ENCODE results near the gene GFRA1. TPM values are rescaled to one million over a fixed set of nuclear protein-coding genes. Genes with fewer than 3 reads are reported as not detected.

The GFRA1 gene
- total and polyA plus RNA-seq, 2 of the 8 experiments (the other 6 are each of a cell fraction or from before 2014, with no cell fraction given): 1.1 to 2.0 TPM

DNA sequence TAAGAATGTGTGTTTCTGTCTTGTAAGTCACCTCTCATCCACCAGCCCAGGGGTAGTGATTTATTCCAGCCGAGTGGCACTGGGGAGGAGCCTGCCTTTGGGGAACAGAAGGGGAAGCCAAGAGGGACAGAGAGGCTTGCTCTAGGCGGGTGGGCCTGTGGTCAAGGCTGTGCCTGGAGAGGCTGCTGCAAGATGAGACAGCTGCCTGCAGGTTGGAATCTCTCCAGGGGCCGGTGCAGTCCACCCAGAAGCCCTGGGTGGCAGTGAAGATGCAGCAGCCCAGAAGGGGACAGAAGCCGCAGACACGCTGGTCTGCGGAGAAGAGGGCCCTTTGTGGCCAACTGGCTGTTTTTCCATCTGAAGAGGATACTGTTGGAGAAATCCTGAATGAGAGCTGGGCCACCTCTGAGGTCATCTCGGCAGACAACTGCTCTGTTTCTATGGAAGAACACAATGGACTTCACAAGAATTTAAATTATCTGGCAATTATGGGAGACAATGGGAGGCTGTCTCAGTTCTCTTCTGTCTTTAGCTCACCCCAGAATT lies 175.7 kb downstream of the GFRA1 start:
- Histone ChIP-seq H3K79me2 (ENCODE audit: control insufficient read depth in 1 of 2, insufficient read depth in 2 of 2, low read length in 2 of 2) (no peaks in the 10 kb centered on the region), H3K18ac (ENCODE audit: extremely low read depth, low read length) (no peak overlapping the region), H3K23ac (ENCODE audit: insufficient read length) (no peak overlapping the region), H3K4me1 (replicated peaks in 1 of 4; ENCODE audit: control insufficient read depth in 3 of 4, insufficient read depth in 4 of 4, low read length in 3 of 4) (peaks cover 0 to 2% (median 0%) of the 10 kb centered on the region in 4 experiments; a peak in 1 of 7 replicates), H4K5ac (ENCODE audit: insufficient read length, low read depth, low read length) (no peak overlapping the region), H3K36me3 (ENCODE audit: control insufficient read depth in 2 of 4, insufficient read depth in 4 of 4, low read length in 3 of 4) (no peaks in the 10 kb centered on the region), H2AFZ (ENCODE audit: low read length) (no peak overlapping the region), H3K56ac (replicated peaks; ENCODE audit: insufficient read length, low read depth, low read length) (no peak overlapping the region), H3K27me3 (replicated peaks in 1 of 4; ENCODE audit: control insufficient read depth in 3 of 4, extremely low read depth in 1 of 4, insufficient read depth in 3 of 4, low read length in 3 of 4) (no peaks in the 10 kb centered on the region), H3K14ac (ENCODE audit: insufficient read length) (no peak overlapping the region), H3K23me2 (ENCODE audit: low read depth, low read length) (no peaks in the 10 kb centered on the region), H2BK12ac (ENCODE audit: low read depth, low read length) (no peak overlapping the region), H2BK20ac (ENCODE audit: low read length) (no peak overlapping the region), H3K9ac (replicated peaks in 1 of 4; ENCODE audit: extremely low read depth in 1 of 4, low read depth in 3 of 4, low read length in 3 of 4) (no peak overlapping the region), H3K9me3 (ENCODE audit: insufficient read depth in 2 of 2, low read depth in 1 of 2, low read length in 1 of 2) (no peaks in the 10 kb centered on the region), H2BK5ac (ENCODE audit: low read depth, low read length) (no peak overlapping the region), H4K20me1 (replicated peaks in 1 of 2; ENCODE audit: control insufficient read depth in 1 of 2, insufficient read depth in 2 of 2, low read length in 2 of 2) (no peaks in the 10 kb centered on the region), H2BK15ac (ENCODE audit: low read length) (no peak overlapping the region), H2BK120ac (replicated peaks; ENCODE audit: low read depth, low read length) (no peak overlapping the region), H4K8ac (ENCODE audit: extremely low read depth, insufficient read depth, low read length) (0 out of 2 replicates have a peak overlapping the region, but pooled peaks have one; percentile 12), H3K4me3 (ENCODE audit: extremely low read depth in 1 of 4, insufficient read depth in 2 of 4, low read depth in 3 of 4, low read length in 4 of 4) (no peak overlapping the region), H3K4me2 (ENCODE audit: insufficient read depth in 1 of 2, low read depth in 2 of 2, low read length in 2 of 2) (no peak overlapping the region), H3K4ac (replicated peaks; ENCODE audit: insufficient read length, low read depth, low read length) (no peak overlapping the region), H2AK5ac (ENCODE audit: low read depth, low read length) (no peak overlapping the region), H3K79me1 (ENCODE audit: low read depth, low read length) (no peaks in the 10 kb centered on the region), H4K91ac (replicated peaks; ENCODE audit: insufficient read length, low read length) (no peak overlapping the region), H3K27ac (ENCODE audit: low read depth, low read length) (no peak overlapping the region)
- DNase-seq (ENCODE audit: low read depth in 1 of 2, low spot score in 2 of 2): no peak
- TF ChIP-seq RBBP5 (IDR thresholded peaks at IDR 0.05; ENCODE audit: borderline replicate concordance, low read depth, low read length) (no peak), POU5F1 (IDR thresholded peaks at IDR 0.05; ENCODE audit: low read depth, low read length) (no peak), SIN3A (conservative IDR thresholded peaks at IDR 0.05 in 1 of 2, IDR thresholded peaks at IDR 0.05 in 1 of 2; ENCODE audit: low read depth in 1 of 2, low read length in 2 of 2) (no peak), CHD1 (IDR thresholded peaks at IDR 0.05; ENCODE audit: low read depth, low read length) (no peak), HDAC6 (IDR thresholded peaks at IDR 0.05; ENCODE audit: low read depth, low read length) (no peak), JUN (IDR thresholded peaks at IDR 0.05; ENCODE audit: low read depth, low read length) (no peak), CHD2 (IDR thresholded peaks at IDR 0.05; ENCODE audit: low read length) (no peak), SAP30 (IDR thresholded peaks at IDR 0.05; ENCODE audit: insufficient read depth, insufficient replicate concordance, low read length) (no peak), ZNF274 (IDR thresholded peaks at IDR 0.05; ENCODE audit: borderline replicate concordance, extremely low read depth, low read length) (no peak), SIX5 (IDR thresholded peaks at IDR 0.05; ENCODE audit: low read depth, low read length) (no peak), YY1 (IDR thresholded peaks at IDR 0.05; ENCODE audit: low read depth, low read length) (no peak), JUND (IDR thresholded peaks at IDR 0.05; ENCODE audit: low read length) (no peak), SP1 (IDR thresholded peaks at IDR 0.05; ENCODE audit: low read depth, low read length) (no peak)
- TF ChIP-seq, protein P1, sequence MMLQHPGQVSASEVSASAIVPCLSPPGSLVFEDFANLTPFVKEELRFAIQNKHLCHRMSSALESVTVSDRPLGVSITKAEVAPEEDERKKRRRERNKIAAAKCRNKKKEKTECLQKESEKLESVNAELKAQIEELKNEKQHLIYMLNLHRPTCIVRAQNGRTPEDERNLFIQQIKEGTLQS (IDR thresholded peaks at IDR 0.05; ENCODE audit: insufficient read depth, low read depth, low read length): no peak
- no peak for FAIRE-seq
- WGBS, 2 experiments (ENCODE audit: extremely low coverage in 1 of 2, insufficient coverage in 1 of 2, insufficient read length in 1 of 2, insufficient replicate concordance in 2 of 2, low coverage in 1 of 2, low lambda C conversion rate in 2 of 2, missing lambda C conversion rate in 1 of 2): 75% methylated on average over 7 of the region's 7 CpGs; no CpG with 5 or more reads in 1 of the 2 experiments
- POLR2A ChIA-PET (ENCODE audit: partially characterized antibody): no interaction called here
- CTCF ChIA-PET (ENCODE audit: partially characterized antibody): interaction anchor here (0.6 kb wide), 1 partner anchor 44 kb away, joined by 3 read pairs; no protein-coding TSS in a partner anchor
